Ishikawa (cell line): ENCODE results near the gene GPR148.

ENCODE experiments used
- CREB1 ChIP-seq: IDR thresholded peaks from 2 replicates; pipeline ENCODE4 v1.6.1; 2012; ENCODE audit warnings: low read depth
- EP300 ChIP-seq: IDR thresholded peaks from 2 replicates; pipeline ENCODE4 v1.6.1; 2012; ENCODE audit warnings: borderline replicate concordance
- FOXM1 ChIP-seq: IDR thresholded peaks from 2 replicates; pipeline ENCODE4 v1.6.1; 2012; ENCODE audit warnings: low read depth, borderline replicate concordance
- RAD21 ChIP-seq: IDR thresholded peaks from 2 replicates; pipeline ENCODE4 v1.6.1; 2012; ENCODE audit warnings: low read depth
- REST ChIP-seq: IDR thresholded peaks from 2 replicates; pipeline ENCODE4 v1.6.1; 2012; ENCODE audit warnings: low read depth, mild to moderate bottlenecking
- TAF1 ChIP-seq: IDR thresholded peaks from 2 replicates; pipeline ENCODE4 v1.6.1; 2012; ENCODE audit warnings: low read depth, mild to moderate bottlenecking
- TCF12 ChIP-seq: IDR thresholded peaks from 2 replicates; pipeline ENCODE4 v1.6.1; 2012; ENCODE audit warnings: low read depth
- USF1 ChIP-seq: IDR thresholded peaks from 2 replicates; pipeline ENCODE4 v1.6.1; 2012
- YY1 ChIP-seq: IDR thresholded peaks from 2 replicates; pipeline ENCODE4 v1.6.1; 2012; ENCODE audit warnings: low read depth
- ZBTB7A ChIP-seq: IDR thresholded peaks from 2 replicates; pipeline ENCODE4 v1.6.1; 2012; ENCODE audit warnings: low read depth

- TF ChIP-seq RAD21 (no peak), USF1 (no peak), TAF1 (no peak), EP300 (no peak), TCF12 (no peak), CREB1 (no peak), FOXM1 (no peak), REST (peak; percentile 88), ZBTB7A (no peak), YY1 (no peak)
These were observed 27.4 kb downstream of the GPR148 start for GRCh38 chr2:130756053-130756873.
